SK-N-SH treated with all-trans-retinoic acid at 6 μM for 48 hours (cell line): ENCODE data around the gene ZNF653.

Source experiments
- CREB5 ChIP-seq: fragments of 250-450 bp; sonication (Bioruptor Pico); IDR thresholded peaks from 2 replicates; pipeline ENCODE4 v1.5.1; 2020; ENCODE audit warnings: low read depth, mild to moderate bottlenecking, moderate library complexity
- GLIS3 ChIP-seq: fragments of 250-450 bp; sonication (Bioruptor Pico); IDR thresholded peaks from 2 replicates; pipeline ENCODE4 v1.5.0; 2020; ENCODE audit warnings: mild to moderate bottlenecking, moderate library complexity
- PPARA ChIP-seq: fragments of 250-450 bp; sonication (Bioruptor Pico); IDR thresholded peaks from 2 replicates; pipeline ENCODE4 v1.5.0; 2020; ENCODE audit warnings: mild to moderate bottlenecking, borderline replicate concordance
- TSHZ2 ChIP-seq: fragments of 250-450 bp; sonication (Bioruptor Pico); IDR thresholded peaks from 2 replicates; pipeline ENCODE4 v1.5.0; 2020; ENCODE audit warnings: mild to moderate bottlenecking, moderate library complexity
- ZNF565 ChIP-seq: fragments of 450-650 bp; formaldehyde crosslinking; conservative IDR thresholded peaks from 2 replicates; pipeline ENCODE4 v1.5.0; 2020; ENCODE audit warnings: low read depth, mild to moderate bottlenecking, moderate library complexity
- ZNF70 ChIP-seq: fragments of 450-650 bp; formaldehyde crosslinking; IDR thresholded peaks from 2 replicates; pipeline ENCODE4 v1.5.0; 2020; ENCODE audit warnings: mild to moderate bottlenecking, moderate library complexity

GRCh38 chr19:11458236-11458900 lies 47.3 kb downstream of the ZNF653 start:
- TF ChIP-seq CREB5 (CRISPR knock-in tag), result no peak
- no peak for TF ChIP-seq ZNF565 (CRISPR knock-in tag)
- TF ChIP-seq TSHZ2 (CRISPR knock-in tag), result no peak
- no peak for TF ChIP-seq GLIS3 (CRISPR knock-in tag)
- no peak for TF ChIP-seq ZNF70 (CRISPR knock-in tag)
- TF ChIP-seq PPARA (CRISPR knock-in tag), result no peak
